ENCODE results near the gene HLCS. TPM values are rescaled to one million over a fixed set of nuclear protein-coding genes. Genes with fewer than 3 reads are reported as not detected.

HLCS gene
- total RNA-seq, 1 donor from 2014 or later, result 18.8 TPM

DNA sequence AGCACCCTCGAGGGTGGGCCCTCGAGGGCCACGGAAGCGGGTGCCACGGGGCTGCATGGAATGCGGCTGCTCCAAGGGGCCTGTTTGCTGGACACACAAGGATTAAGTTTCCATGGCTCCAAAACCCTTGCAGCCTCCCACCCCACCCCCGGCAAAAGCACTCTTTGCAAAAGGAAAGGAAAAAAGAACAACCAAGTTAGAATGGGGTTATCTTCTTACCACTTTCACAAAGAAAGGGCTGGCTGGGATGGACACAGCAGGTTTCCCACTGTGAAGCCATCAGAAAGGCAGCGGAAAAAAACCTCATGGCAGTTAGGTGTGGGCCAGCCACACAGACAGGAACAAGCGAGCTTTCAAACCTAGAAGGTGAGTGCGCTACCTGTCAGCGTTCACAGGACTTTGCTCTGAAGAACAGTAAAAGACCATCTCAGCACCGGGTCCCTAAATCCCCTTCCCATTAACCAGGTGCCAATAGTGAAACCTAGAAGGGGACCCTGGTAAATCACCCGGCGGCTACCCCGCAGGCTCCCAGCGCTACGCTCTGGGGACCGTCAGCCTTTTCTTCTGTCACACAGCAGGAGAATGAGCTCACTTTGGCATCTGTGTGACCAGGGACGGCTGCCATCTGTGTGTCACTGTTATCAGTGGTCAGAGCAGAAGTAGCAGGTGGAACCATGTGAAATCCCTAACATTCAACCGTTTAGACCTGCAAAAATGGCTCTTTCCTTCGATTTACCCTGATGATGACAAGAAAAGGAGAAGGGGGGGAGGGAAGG, 174.6 kb downstream of the HLCS start:
- Histone ChIP-seq H3K9ac (ENCODE audit: low read depth in 1 of 3, low read length in 3 of 3) (peak overlapping the region in 1 of 3 donors; percentile 45), H3K4me1 (ENCODE audit: control insufficient read depth in 3 of 3, insufficient read depth in 3 of 3, low read length in 3 of 3) (peaks cover 0 to 8% (median 5%) of the 10 kb centered on the region in 3 donors), H3K4me3 (ENCODE audit: low read length in 3 of 3) (peak overlapping the region in 1 of 3 donors; percentile 29), H3K27me3 (ENCODE audit: control insufficient read depth in 3 of 3, insufficient read depth in 3 of 3, low read length in 3 of 3) (no peaks in the 10 kb centered on the region), H3K36me3 (ENCODE audit: control insufficient read depth in 3 of 3, insufficient read depth in 3 of 3, low read length in 3 of 3) (peaks cover 0 to 2% (median 0%) of the 10 kb centered on the region in 3 donors), H3K9me3 (ENCODE audit: control insufficient read depth in 3 of 3, low read length in 3 of 3) (no peaks in the 10 kb centered on the region), H3K27ac (ENCODE audit: low read depth, low read length) (no peak overlapping the region)

DNA sequence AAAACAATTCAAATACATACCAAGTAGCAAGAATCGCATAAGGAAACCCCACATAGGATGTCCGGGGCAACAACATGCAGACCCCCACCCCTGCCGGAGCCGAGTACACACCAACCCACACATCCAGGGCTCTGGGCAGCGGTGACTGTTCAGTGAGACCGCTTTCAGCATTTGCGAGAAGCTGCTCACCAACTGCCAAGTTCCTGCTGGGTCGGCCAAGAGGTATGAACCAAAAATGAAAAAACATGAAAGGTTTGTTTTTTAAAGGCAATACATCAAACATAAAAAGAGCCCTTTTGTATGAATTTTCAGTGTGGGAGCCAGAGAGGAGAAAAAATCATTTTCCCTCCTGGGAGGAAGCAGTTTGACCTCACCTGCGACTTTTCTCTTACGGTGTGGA, 175.3 kb downstream of the HLCS start:
- peaks cover 0 to 2% (median 0%) of the 10 kb centered on the region in 3 donors for H3K36me3 ChIP-seq (ENCODE audit: control insufficient read depth in 3 of 3, insufficient read depth in 3 of 3, low read length in 3 of 3)
- H3K9me3 ChIP-seq (ENCODE audit: control insufficient read depth in 3 of 3, low read length in 3 of 3), result no peaks in the 10 kb centered on the region
- H3K9ac ChIP-seq (ENCODE audit: low read depth in 1 of 3, low read length in 3 of 3), result no peak overlapping the region
- peaks cover 0 to 8% (median 5%) of the 10 kb centered on the region in 3 donors for H3K4me1 ChIP-seq (ENCODE audit: control insufficient read depth in 3 of 3, insufficient read depth in 3 of 3, low read length in 3 of 3)
- H3K27me3 ChIP-seq (ENCODE audit: control insufficient read depth in 3 of 3, insufficient read depth in 3 of 3, low read length in 3 of 3), result no peaks in the 10 kb centered on the region
- no peak overlapping the region for H3K27ac ChIP-seq (ENCODE audit: low read depth, low read length)
- H3K4me3 ChIP-seq (ENCODE audit: low read length in 3 of 3), result no peak overlapping the region

DNA sequence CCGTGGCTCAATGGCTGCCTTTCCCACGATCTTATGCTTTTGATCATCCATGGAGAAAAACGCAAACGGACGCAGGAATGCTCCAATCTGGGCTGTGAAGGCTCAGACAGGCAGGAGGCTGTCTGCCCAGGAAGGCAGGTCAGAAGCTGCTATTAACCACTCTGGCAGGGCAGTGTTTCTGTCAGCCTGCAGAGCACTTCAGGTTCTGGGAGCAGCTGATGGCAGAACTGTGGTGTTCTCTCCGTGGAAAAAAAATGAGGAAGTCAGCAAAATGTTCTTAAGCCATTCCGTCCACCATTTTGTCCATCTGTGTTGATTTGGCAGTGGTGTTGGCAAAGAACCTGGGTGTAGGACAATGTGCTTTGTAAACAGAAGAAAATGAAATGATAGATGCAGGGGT, 175.9 kb downstream of the HLCS start:
- H3K27ac ChIP-seq (ENCODE audit: low read depth, low read length), result no peak overlapping the region
- no peak overlapping the region for H3K9ac ChIP-seq (ENCODE audit: low read depth in 1 of 3, low read length in 3 of 3)
- H3K4me1 ChIP-seq (ENCODE audit: control insufficient read depth in 3 of 3, insufficient read depth in 3 of 3, low read length in 3 of 3), result peaks cover 0 to 8% (median 5%) of the 10 kb centered on the region in 3 donors
- peaks cover 0 to 2% (median 0%) of the 10 kb centered on the region in 3 donors for H3K36me3 ChIP-seq (ENCODE audit: control insufficient read depth in 3 of 3, insufficient read depth in 3 of 3, low read length in 3 of 3)
- no peaks in the 10 kb centered on the region for H3K9me3 ChIP-seq (ENCODE audit: control insufficient read depth in 3 of 3, low read length in 3 of 3)
- H3K4me3 ChIP-seq (ENCODE audit: low read length in 3 of 3), result no peak overlapping the region
- no peaks in the 10 kb centered on the region for H3K27me3 ChIP-seq (ENCODE audit: control insufficient read depth in 3 of 3, insufficient read depth in 3 of 3, low read length in 3 of 3)

DNA sequence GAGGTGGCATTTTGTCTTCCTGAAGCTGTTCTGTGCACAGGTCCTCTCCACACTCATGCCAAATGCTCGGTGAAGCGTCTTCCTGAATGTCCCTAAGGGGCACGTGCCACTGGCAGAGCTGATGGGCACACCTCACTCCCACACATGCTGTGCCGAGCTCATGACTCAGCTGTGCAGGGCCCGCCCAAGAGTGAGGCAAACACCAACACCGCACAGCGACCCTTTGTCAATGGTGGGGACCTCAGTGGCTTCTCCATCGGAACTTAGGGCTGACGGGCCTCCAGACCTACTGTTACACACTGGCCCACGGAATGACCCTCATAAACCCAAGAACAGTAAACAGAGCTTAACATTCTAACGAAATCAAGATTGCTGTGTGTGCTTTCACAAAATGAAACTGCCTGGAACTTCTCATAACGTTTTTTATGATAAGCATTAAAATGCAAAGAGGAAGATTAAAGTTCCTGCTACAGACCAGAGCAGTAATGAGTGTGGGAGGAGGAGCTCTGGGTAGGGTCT, 178.3 kb downstream of the HLCS start:
- no peaks in the 10 kb centered on the region for H3K27me3 ChIP-seq (ENCODE audit: control insufficient read depth in 3 of 3, insufficient read depth in 3 of 3, low read length in 3 of 3)
- H3K4me3 ChIP-seq (ENCODE audit: low read length in 3 of 3), result no peak overlapping the region
- peaks cover 0 to 8% (median 5%) of the 10 kb centered on the region in 3 donors for H3K4me1 ChIP-seq (ENCODE audit: control insufficient read depth in 3 of 3, insufficient read depth in 3 of 3, low read length in 3 of 3)
- peaks cover 0 to 2% (median 0%) of the 10 kb centered on the region in 3 donors for H3K36me3 ChIP-seq (ENCODE audit: control insufficient read depth in 3 of 3, insufficient read depth in 3 of 3, low read length in 3 of 3)
- H3K9me3 ChIP-seq (ENCODE audit: control insufficient read depth in 3 of 3, low read length in 3 of 3), result no peaks in the 10 kb centered on the region
- no peak overlapping the region for H3K9ac ChIP-seq (ENCODE audit: low read depth in 1 of 3, low read length in 3 of 3)
- H3K27ac ChIP-seq (ENCODE audit: low read depth, low read length), result no peak overlapping the region

DNA sequence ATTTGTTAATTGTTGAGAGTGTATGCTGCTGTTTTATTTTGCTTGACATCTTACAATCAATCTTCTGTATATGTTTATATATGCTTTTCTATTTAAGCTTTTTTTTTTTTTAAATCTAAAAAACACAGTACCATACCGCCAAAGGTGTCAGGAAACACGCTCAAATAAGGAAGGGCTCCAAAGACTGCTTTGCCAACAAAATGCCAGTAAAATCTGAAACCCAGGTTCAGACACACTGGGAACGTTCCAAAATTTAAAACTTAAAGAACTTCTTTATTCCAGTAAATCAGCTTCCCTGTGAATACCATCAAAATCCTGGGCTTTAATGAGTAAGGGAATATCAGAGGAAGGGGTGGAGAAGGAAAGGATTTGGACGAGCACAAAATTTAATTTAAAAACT, 180.3 kb downstream of the HLCS start:
- H3K4me1 ChIP-seq (ENCODE audit: control insufficient read depth in 3 of 3, insufficient read depth in 3 of 3, low read length in 3 of 3), result no peaks in the 10 kb centered on the region
- H3K27ac ChIP-seq (ENCODE audit: low read depth, low read length), result no peak overlapping the region
- H3K36me3 ChIP-seq (ENCODE audit: control insufficient read depth in 3 of 3, insufficient read depth in 3 of 3, low read length in 3 of 3), result peaks cover 0 to 2% (median 0%) of the 10 kb centered on the region in 3 donors
- no peaks in the 10 kb centered on the region for H3K27me3 ChIP-seq (ENCODE audit: control insufficient read depth in 3 of 3, insufficient read depth in 3 of 3, low read length in 3 of 3)
- no peak overlapping the region for H3K4me3 ChIP-seq (ENCODE audit: low read length in 3 of 3)
- no peak overlapping the region for H3K9ac ChIP-seq (ENCODE audit: low read depth in 1 of 3, low read length in 3 of 3)
- no peaks in the 10 kb centered on the region for H3K9me3 ChIP-seq (ENCODE audit: control insufficient read depth in 3 of 3, low read length in 3 of 3)

DNA sequence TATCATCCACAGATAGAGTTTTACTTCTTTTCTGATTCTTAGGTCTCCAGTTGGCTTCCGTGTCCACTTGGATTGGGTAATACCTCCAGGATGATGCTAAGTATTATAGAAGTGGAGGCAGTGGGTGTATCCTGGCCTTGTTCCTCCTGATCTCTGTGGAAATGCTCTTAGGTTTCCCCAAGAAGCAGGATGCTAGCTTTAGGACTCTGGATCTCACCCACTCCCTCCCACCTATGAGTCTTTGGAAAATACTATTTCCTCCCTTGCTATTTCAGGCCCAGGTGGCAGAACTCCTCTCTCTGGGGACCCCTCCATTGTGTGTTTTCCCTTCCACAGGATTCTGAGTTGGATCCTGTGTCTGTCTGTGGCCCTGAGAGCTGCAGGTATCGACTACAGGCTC, 180.9 kb downstream of the HLCS start:
- Histone ChIP-seq H3K9me3 (ENCODE audit: control insufficient read depth in 3 of 3, low read length in 3 of 3) (no peaks in the 10 kb centered on the region), H3K27ac (ENCODE audit: low read depth, low read length) (no peak overlapping the region), H3K4me1 (ENCODE audit: control insufficient read depth in 3 of 3, insufficient read depth in 3 of 3, low read length in 3 of 3) (no peaks in the 10 kb centered on the region), H3K4me3 (ENCODE audit: low read length in 3 of 3) (no peak overlapping the region), H3K9ac (ENCODE audit: low read depth in 1 of 3, low read length in 3 of 3) (no peak overlapping the region), H3K36me3 (ENCODE audit: control insufficient read depth in 3 of 3, insufficient read depth in 3 of 3, low read length in 3 of 3) (peaks cover 0 to 2% (median 0%) of the 10 kb centered on the region in 3 donors), H3K27me3 (ENCODE audit: control insufficient read depth in 3 of 3, insufficient read depth in 3 of 3, low read length in 3 of 3) (no peaks in the 10 kb centered on the region)

DNA sequence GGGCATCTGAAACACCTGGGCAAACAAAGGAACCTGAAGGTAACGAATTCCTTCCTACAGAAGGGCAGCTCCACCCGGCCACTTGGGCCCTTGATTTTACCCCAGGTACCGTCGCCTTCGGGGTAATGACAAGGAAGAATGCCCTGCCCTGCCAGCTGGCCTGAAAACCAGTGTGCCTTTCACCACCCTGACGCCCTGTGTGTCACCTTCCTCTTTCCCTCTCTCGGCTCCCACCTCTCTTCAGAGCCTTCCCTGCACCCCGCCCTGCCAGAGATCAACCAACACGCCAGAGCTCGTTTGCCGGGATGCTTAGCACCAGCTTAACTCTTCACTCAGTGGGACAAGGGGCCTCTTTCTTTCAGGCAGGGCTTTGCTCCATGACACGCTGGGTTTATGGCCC, 181.5 kb downstream of the HLCS start:
- Histone ChIP-seq H3K9me3 (ENCODE audit: control insufficient read depth in 3 of 3, low read length in 3 of 3) (no peaks in the 10 kb centered on the region), H3K27ac (ENCODE audit: low read depth, low read length) (no peak overlapping the region), H3K27me3 (ENCODE audit: control insufficient read depth in 3 of 3, insufficient read depth in 3 of 3, low read length in 3 of 3) (no peaks in the 10 kb centered on the region), H3K4me3 (ENCODE audit: low read length in 3 of 3) (no peak overlapping the region), H3K9ac (ENCODE audit: low read depth in 1 of 3, low read length in 3 of 3) (no peak overlapping the region), H3K36me3 (ENCODE audit: control insufficient read depth in 3 of 3, insufficient read depth in 3 of 3, low read length in 3 of 3) (no peaks in the 10 kb centered on the region), H3K4me1 (ENCODE audit: control insufficient read depth in 3 of 3, insufficient read depth in 3 of 3, low read length in 3 of 3) (no peaks in the 10 kb centered on the region)

DNA sequence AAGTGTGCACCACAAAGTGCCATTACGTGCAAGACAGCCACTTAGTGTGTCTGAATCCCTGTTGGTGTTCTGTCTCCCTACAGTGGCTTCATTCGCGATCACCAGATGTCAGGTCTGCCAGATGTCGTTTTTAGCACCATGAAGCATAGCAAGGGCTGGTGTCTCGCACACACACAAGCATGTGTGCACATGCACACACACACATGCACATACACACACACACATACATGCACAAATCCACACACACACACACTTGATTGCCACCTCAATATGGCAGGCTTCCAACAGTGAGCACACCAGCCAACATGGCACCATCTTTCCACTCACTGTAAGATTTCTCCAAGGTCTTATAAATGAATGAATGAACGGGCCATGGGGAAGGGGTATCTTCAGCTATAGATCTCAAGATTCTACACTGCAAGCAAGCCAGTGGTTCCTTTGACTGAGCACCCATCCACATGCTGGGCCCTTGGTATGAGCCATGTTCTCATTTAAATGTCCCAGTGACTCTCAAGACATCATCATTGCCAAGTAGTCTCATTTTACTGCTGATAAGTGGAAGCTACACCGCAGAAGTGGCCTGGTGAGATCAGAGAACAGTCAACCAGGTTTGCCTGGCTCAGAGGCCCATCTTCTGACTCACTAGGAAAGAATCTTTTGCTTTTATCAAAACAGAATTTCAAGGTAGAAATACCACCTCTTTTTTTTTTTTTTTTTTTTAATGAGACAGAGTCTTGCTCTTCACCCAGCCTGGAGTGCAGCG, 182.7 kb downstream of the HLCS start:
- no peak overlapping the region for H3K27ac ChIP-seq (ENCODE audit: low read depth, low read length)
- H3K4me3 ChIP-seq (ENCODE audit: low read length in 3 of 3), result no peak overlapping the region
- no peak overlapping the region for H3K9ac ChIP-seq (ENCODE audit: low read depth in 1 of 3, low read length in 3 of 3)
- H3K4me1 ChIP-seq (ENCODE audit: control insufficient read depth in 3 of 3, insufficient read depth in 3 of 3, low read length in 3 of 3), result no peaks in the 10 kb centered on the region
- no peaks in the 10 kb centered on the region for H3K27me3 ChIP-seq (ENCODE audit: control insufficient read depth in 3 of 3, insufficient read depth in 3 of 3, low read length in 3 of 3)
- no peaks in the 10 kb centered on the region for H3K9me3 ChIP-seq (ENCODE audit: control insufficient read depth in 3 of 3, low read length in 3 of 3)
- no peaks in the 10 kb centered on the region for H3K36me3 ChIP-seq (ENCODE audit: control insufficient read depth in 3 of 3, insufficient read depth in 3 of 3, low read length in 3 of 3)

DNA sequence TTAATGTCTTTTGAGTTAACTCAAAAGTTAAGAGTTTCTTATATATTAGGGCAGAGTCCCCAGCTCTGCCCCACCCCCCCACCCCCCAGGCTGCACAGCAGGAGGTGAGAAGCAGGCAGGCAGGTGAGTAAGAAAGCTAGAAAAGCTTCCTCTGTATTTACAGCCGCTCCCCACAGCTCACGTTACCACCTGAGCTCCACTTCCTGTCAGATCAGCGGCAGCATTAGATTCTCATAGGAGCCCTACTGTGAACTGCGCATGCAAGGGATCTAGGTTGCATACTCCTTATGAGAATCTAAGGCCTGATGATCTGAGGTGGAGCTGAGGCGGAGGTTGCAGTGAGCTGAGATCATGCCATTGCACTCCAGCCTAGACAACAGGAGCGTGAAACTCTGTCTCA, 185.6 kb downstream of the HLCS start:
- Histone ChIP-seq H3K27ac (ENCODE audit: low read depth, low read length) (no peak overlapping the region), H3K36me3 (ENCODE audit: control insufficient read depth in 3 of 3, insufficient read depth in 3 of 3, low read length in 3 of 3) (no peaks in the 10 kb centered on the region), H3K4me1 (ENCODE audit: control insufficient read depth in 3 of 3, insufficient read depth in 3 of 3, low read length in 3 of 3) (no peaks in the 10 kb centered on the region), H3K27me3 (ENCODE audit: control insufficient read depth in 3 of 3, insufficient read depth in 3 of 3, low read length in 3 of 3) (no peaks in the 10 kb centered on the region), H3K9me3 (ENCODE audit: control insufficient read depth in 3 of 3, low read length in 3 of 3) (no peaks in the 10 kb centered on the region), H3K4me3 (ENCODE audit: low read length in 3 of 3) (no peak overlapping the region), H3K9ac (ENCODE audit: low read depth in 1 of 3, low read length in 3 of 3) (no peak overlapping the region)

Data from skeletal muscle tissue (tissue), 4 donors.